ENCODE measurements around the gene LAPTM5. TPM values are rescaled to one million over a fixed set of nuclear protein-coding genes. Genes with fewer than 3 reads are reported as not detected.
A peak's percentile ranks its signal among the peaks of the same experiment; 100 is the strongest.

The LAPTM5 gene
- total RNA-seq, 1 experiment from 2014 or later, result 0.15 TPM

DNA sequence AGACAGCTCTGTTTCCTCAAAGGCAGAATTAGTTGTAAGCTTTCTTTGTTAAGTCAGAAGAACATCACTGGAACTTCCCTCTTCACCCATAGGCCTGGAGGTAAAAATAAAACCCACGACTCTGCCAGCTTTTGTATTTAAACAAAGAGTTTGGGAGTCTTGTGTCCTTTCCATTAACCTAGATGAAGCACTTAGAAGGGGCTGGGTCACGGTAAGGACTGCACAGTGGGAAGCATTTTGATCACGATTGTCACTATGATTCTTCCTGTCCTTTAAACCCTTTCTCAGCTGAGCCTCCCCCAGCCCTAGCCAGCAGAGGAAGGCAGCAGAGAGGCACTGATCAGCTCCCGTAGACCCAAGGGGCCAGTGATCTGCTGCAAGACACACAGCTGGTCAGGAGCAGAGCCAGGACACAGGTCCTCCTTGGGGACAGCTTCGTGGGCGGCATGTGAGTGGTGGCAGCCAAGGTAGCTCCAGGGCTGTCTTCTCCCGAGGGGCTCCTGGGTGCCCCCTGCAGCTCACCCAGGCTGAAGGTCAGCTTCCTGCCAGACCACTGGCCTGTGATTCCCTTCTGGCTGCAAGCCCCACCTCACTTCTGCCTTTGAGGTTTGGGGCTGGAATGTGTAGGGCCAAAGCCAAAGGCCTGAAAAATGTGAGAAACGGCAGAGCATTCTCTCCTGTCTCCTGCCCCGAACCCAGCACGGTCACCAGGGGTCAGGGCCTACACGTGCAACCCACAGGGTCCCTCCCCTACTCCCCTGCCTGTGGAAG lies 4.0 kb upstream of the LAPTM5 start:
- no CpG with 5 or more reads among the region's 11 CpGs for WGBS (ENCODE audit: extremely low coverage, insufficient read length, low lambda C conversion rate)
- Mint-ChIP-seq H3K4me3 (no peak overlapping the region), H3K27ac (peak overlapping the region in 1 of 3 experiments; percentile 77; a peak in 1 of 7 replicates), H3K27me3 (ENCODE audit: low read depth) (peaks cover 4% of the 10 kb centered on the region), H3K4me1 (peaks cover 19 to 30% of the 10 kb centered on the region in 2 experiments), H3K9me3 (peaks cover 0 to 4% of the 10 kb centered on the region in 2 experiments; a peak in 2 of 5 replicates), H3K36me3 (ENCODE audit: insufficient read depth in 1 of 3, low read depth in 3 of 3) (peaks cover 0 to 5% (median 0%) of the 10 kb centered on the region in 3 experiments; a peak in 1 of 7 replicates)
- Histone ChIP-seq H3K9me3 (ENCODE audit: control insufficient read depth, low read depth, low read length) (no peaks in the 10 kb centered on the region), H2AK5ac (ENCODE audit: insufficient read length, low read length) (no peak overlapping the region), H4K5ac (ENCODE audit: insufficient read length, low read depth, low read length) (no peak overlapping the region), H3K56ac (ENCODE audit: insufficient read length, low read depth, low read length) (no peak overlapping the region), H2BK20ac (ENCODE audit: low read depth, low read length, poor library complexity, severe bottlenecking) (no peak overlapping the region), H3K79me2 (ENCODE audit: insufficient read depth, low read length) (no peaks in the 10 kb centered on the region), H3K4me1 (ENCODE audit: insufficient read depth, low read length) (no peaks in the 10 kb centered on the region), H2BK15ac (ENCODE audit: low read depth, low read length) (no peak overlapping the region), H3K27ac (ENCODE audit: insufficient read length, low read depth, low read length) (no peak overlapping the region), H3K14ac (ENCODE audit: insufficient read depth, low read length) (peak overlapping the region; percentile 67), H2AFZ (ENCODE audit: low read length) (no peak overlapping the region), H3K9ac (ENCODE audit: extremely low read depth, insufficient read length, low read length) (no peak overlapping the region), H4K91ac (ENCODE audit: insufficient read length, low read depth, low read length) (no peak overlapping the region), H2BK120ac (ENCODE audit: low read depth, low read length, poor library complexity, severe bottlenecking) (no peak overlapping the region), H3K79me1 (ENCODE audit: insufficient read depth, low read depth, low read length, poor library complexity, severe bottlenecking) (no peaks in the 10 kb centered on the region), H3K23ac (ENCODE audit: insufficient read length, low read depth, low read length) (no peak overlapping the region), H2BK5ac (ENCODE audit: insufficient read length, low read length) (no peak overlapping the region), H3K4me2 (ENCODE audit: insufficient read depth, insufficient read length, low read length) (no peak overlapping the region), H3K23me2 (ENCODE audit: insufficient read length, low read depth, low read length, poor library complexity, severe bottlenecking) (no peaks in the 10 kb centered on the region), H3K4ac (ENCODE audit: low read depth, low read length) (no peak overlapping the region), H3K18ac (ENCODE audit: insufficient read length, low read depth, low read length) (no peak overlapping the region), H4K8ac (replicated peaks; ENCODE audit: insufficient read length, low read depth, low read length) (no peak overlapping the region), H3T11ph (ENCODE audit: low read length) (no peak overlapping the region), H4K20me1 (ENCODE audit: control insufficient read depth, insufficient read depth, insufficient read length) (no peaks in the 10 kb centered on the region), H3K27me3 (ENCODE audit: insufficient read depth, low read length) (no peaks in the 10 kb centered on the region), H2BK12ac (ENCODE audit: insufficient read length, low read depth, low read length) (no peak overlapping the region)
- no peak for DNase-seq
- TF ChIP-seq, protein P1, sequence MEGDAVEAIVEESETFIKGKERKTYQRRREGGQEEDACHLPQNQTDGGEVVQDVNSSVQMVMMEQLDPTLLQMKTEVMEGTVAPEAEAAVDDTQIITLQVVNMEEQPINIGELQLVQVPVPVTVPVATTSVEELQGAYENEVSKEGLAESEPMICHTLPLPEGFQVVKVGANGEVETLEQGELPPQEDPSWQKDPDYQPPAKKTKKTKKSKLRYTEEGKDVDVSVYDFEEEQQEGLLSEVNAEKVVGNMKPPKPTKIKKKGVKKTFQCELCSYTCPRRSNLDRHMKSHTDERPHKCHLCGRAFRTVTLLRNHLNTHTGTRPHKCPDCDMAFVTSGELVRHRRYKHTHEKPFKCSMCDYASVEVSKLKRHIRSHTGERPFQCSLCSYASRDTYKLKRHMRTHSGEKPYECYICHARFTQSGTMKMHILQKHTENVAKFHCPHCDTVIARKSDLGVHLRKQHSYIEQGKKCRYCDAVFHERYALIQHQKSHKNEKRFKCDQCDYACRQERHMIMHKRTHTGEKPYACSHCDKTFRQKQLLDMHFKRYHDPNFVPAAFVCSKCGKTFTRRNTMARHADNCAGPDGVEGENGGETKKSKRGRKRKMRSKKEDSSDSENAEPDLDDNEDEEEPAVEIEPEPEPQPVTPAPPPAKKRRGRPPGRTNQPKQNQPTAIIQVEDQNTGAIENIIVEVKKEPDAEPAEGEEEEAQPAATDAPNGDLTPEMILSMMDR (conservative IDR thresholded peaks at IDR 0.05), result 0 out of 3 replicates have a peak, but pooled peaks have one; percentile 12
